Measurements from ENCODE around the gene SFXN1.

The SFXN1 gene

DNA sequence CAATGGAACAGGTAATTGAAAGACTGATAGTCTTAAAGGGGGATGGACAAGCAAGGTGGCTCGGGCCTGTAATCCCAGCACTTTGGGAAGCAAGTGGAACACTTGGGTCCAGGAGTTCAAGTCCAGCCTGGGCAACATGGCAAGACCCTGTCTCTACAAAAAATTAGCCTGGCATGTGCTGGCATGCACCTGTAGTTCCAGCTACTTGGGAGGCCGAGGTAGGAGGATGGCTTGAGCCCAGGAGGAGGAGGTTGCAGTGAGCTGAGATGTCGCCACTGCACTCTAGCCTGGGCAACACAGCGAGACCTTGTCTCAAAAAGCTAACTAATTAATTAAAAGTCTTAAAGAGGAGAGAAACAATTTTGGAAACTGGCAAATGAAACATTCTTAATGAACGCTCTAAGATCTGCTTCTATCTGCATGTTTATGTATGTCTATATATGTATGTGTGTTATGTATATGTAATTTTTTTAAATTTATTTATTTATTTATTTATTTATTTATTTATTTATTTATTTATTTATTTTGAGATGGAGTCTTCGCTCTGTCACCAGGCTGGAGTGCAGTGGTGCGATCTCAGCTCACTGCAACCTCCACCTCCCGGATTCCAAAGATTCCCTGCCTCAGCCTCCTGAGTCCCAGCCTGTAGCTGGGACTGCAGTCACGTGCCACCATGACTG, 80.6 kb downstream of the SFXN1 start:
- DNase-seq (ENCODE audit: low read depth): no peak
- H3K4me3 ChIP-seq (ENCODE audit: low read length): no peak overlapping the region
- TF ChIP-seq, protein P1, sequence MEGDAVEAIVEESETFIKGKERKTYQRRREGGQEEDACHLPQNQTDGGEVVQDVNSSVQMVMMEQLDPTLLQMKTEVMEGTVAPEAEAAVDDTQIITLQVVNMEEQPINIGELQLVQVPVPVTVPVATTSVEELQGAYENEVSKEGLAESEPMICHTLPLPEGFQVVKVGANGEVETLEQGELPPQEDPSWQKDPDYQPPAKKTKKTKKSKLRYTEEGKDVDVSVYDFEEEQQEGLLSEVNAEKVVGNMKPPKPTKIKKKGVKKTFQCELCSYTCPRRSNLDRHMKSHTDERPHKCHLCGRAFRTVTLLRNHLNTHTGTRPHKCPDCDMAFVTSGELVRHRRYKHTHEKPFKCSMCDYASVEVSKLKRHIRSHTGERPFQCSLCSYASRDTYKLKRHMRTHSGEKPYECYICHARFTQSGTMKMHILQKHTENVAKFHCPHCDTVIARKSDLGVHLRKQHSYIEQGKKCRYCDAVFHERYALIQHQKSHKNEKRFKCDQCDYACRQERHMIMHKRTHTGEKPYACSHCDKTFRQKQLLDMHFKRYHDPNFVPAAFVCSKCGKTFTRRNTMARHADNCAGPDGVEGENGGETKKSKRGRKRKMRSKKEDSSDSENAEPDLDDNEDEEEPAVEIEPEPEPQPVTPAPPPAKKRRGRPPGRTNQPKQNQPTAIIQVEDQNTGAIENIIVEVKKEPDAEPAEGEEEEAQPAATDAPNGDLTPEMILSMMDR (conservative IDR thresholded peaks at IDR 0.05; ENCODE audit: low read depth, low read length): no peak

GRCh38 chr5:175560011-175560410, 81.7 kb downstream of the SFXN1 start:
- H3K4me3 ChIP-seq (ENCODE audit: low read length): no peak overlapping the region
- DNase-seq (ENCODE audit: low read depth): no peak
- TF ChIP-seq, protein P1 (conservative IDR thresholded peaks at IDR 0.05; ENCODE audit: low read depth, low read length): no peak

GRCh38 chr5:175561085-175561484, 82.7 kb downstream of the SFXN1 start:
- no peak overlapping the region for H3K4me3 ChIP-seq (ENCODE audit: low read length)

GRCh38 chr5:175564716-175565115, 86.4 kb downstream of the SFXN1 start:
- TF ChIP-seq, protein P1 (conservative IDR thresholded peaks at IDR 0.05; ENCODE audit: low read depth, low read length): no peak
- DNase-seq (ENCODE audit: low read depth): no peak
- no peak overlapping the region for H3K4me3 ChIP-seq (ENCODE audit: low read length)

More at GRCh38 chr5:175561085-175561484, 82.7 kb downstream of the SFXN1 start:
- TF ChIP-seq, protein P1 (conservative IDR thresholded peaks at IDR 0.05; ENCODE audit: low read depth, low read length): no peak
- no peak for DNase-seq (ENCODE audit: low read depth)

DNA sequence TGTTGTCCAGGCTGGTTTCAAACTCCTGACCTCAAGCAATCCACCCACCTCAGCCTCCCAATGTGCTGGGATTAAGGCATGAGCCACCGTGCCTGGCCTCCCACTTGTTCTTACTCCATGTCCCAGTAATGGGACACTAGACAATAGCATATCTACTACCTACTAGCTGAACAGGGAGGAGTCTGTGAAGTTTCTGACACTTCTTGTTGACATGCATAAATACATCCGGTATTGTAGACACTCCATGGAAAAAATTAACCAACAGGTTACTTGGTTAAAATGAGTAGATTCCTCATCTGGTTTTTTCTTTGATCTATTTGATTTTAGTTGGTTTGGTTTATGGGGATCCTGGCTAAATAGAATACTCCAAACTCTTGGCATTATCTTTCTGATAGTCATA, 88.3 kb downstream of the SFXN1 start:
- no peak overlapping the region for H3K4me3 ChIP-seq (ENCODE audit: low read length)
- DNase-seq (ENCODE audit: low read depth): no peak
- TF ChIP-seq, protein P1 (conservative IDR thresholded peaks at IDR 0.05; ENCODE audit: low read depth, low read length): no peak

DNA sequence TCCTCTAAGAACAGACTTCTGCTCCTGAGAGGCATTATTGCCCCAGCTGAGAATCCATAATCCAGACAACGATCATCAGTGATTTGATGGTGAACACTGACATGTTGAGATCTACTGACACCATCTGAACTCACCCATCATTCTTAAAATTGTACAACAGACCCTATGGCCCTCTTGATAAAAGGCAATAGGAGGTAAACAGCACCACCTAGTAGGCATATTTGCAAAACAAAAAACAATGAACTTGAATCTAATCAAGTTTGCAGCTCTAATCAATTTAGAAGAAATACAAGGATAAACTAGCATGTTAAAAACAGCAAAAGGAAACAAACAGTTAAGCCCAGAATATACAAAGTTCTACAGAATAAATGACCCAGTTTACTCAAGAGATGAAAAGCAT, 89.6 kb downstream of the SFXN1 start:
- TF ChIP-seq, protein P1 (conservative IDR thresholded peaks at IDR 0.05; ENCODE audit: low read depth, low read length): no peak
- no peak overlapping the region for H3K4me3 ChIP-seq (ENCODE audit: low read length)
- no peak for DNase-seq (ENCODE audit: low read depth)

DNA sequence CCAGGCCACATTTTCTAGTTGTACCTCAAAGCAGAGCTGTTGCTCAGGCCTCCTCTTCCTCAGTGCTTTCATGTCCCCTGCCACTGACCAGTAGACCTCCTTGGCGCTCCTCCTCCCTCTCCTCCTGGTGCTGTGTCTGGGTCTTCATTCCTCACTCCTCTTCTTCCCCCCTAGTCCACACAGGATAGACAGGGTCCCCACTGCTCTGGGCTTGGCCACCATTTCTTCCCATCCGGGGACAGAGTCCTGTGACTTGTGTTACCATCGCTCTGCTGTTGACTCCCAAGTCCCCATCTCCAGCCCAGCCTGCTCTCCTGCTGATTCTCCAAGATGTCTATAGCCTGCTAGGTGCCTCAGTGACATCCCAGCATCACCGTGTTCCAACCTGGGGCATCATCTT, 91.3 kb downstream of the SFXN1 start:
- TF ChIP-seq, protein P1 (conservative IDR thresholded peaks at IDR 0.05; ENCODE audit: low read depth, low read length): no peak
- no peak for DNase-seq (ENCODE audit: low read depth)
- H3K4me3 ChIP-seq (ENCODE audit: low read length): no peak overlapping the region

Data from retinal pigment epithelial cell (primary cell).